VCaP (cell line): ENCODE data around the gene ARVCF.

Experiments
- H3K27ac ChIP-seq: fragments of 450-650 bp; 2 replicates; pipeline ENCODE4 v1.5.1; 2017
- TF ChIP-seq, protein P1 (sequence below): fragments of 450-650 bp; conservative IDR thresholded peaks from 2 replicates; pipeline ENCODE4 v1.5.1; 2017; ENCODE audit warnings: mild to moderate bottlenecking, moderate library complexity

ARVCF gene

DNA sequence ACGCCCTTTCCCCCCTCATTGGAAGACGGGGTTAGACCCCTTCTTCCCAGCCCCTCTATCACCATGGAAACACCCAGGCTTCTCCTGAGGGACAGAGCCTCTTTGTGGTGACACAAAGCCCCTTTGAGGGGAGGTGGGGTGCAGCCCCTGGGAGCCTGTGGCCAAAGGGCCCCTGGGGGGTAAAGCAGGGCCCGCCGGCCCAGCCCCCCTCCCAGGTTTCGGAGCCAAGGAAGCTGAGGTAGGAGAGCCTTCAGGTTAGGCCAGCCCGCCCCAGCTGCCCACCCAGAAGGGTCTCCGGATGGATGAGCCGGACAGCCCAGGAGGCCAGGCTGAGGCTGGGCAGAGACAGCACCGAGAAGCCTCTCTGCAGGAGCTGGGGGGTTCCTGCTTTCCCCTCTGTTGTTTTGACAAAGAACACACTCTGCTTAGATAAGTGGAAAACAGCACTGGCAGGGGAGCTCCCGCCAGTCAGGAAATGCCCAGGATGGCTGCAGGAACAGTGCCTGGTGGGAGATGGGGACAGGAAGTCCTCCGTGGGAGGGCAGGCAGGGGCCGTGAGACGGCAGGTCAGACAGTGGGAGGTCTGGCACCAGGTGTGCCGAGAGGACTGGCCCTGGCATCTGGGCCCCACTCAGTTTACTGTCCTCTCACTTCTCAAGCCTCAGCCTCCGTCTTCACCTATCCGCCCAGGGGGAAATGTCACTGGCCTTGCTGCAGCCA is 18.2 kb downstream of the ARVCF start:
- H3K27ac ChIP-seq: no peak overlapping the region; the same call in 1 of the 2 replicates
- TF ChIP-seq, protein P1, sequence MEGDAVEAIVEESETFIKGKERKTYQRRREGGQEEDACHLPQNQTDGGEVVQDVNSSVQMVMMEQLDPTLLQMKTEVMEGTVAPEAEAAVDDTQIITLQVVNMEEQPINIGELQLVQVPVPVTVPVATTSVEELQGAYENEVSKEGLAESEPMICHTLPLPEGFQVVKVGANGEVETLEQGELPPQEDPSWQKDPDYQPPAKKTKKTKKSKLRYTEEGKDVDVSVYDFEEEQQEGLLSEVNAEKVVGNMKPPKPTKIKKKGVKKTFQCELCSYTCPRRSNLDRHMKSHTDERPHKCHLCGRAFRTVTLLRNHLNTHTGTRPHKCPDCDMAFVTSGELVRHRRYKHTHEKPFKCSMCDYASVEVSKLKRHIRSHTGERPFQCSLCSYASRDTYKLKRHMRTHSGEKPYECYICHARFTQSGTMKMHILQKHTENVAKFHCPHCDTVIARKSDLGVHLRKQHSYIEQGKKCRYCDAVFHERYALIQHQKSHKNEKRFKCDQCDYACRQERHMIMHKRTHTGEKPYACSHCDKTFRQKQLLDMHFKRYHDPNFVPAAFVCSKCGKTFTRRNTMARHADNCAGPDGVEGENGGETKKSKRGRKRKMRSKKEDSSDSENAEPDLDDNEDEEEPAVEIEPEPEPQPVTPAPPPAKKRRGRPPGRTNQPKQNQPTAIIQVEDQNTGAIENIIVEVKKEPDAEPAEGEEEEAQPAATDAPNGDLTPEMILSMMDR: no peak

DNA sequence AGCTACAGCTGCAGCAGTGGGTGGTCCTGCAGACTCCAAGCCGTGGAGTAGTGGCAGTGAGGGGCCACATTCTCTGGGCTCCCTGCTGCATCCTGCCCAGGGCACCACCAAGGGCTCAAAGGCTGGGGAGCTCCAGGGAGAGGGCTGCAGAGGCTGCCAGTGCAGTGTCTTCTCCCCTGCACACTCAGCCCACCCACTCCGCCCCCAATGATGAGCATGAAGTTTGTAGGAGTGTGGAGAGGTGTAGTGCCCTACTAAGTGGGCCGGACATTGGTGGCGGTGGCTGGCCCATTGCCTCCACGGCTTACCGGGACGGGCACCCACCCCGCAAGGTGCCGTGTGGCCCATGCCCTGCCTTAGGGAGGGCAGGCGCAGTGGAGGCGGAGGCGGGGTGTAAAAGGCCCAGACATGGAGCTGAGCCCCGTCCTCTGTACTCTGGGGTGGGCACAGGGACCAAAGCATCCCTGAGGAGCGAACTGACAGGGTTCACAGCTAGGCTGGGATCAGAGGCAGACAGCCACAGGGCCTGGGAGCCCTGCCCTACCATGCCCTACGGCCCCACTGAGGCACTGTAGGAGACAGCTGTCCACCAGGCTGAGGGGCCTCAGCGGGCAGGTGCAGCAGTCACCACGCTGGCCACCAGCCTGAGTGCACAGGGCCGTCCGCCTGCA is 18.9 kb downstream of the ARVCF start:
- H3K27ac ChIP-seq: no peak overlapping the region
- TF ChIP-seq, protein P1: no peak

DNA sequence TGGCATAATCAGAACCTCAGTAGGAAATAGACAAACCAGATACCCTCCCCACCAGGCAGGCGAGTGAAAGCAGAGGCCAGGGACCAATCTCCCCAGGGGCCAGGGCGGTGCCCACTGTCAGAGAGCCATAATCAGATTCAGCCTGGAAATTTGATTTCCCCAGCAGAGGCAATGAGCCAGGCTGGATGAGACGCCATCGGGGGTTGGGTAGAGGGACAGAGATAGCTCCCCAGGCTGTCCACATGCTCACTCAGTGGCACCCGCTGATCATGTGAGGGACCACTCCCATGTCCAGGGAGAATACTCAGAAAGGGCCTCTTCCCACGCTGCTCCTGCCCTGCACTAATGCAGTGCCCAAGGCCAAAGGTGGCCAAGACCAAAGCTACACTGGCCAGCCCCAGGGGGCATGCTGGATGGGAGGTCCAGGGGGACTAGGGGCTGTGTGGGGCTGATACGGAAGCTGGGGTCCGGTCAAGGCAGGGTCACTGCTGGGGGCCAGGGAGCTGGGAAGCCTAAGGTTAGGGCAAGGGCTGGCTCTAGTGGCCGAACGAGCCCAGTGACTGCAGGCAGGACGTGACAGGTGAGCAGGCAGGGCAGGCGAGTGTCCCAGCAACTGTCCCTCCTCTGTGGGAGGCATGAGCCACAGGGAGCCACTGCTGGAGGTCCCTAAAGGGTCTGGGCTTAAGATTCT is 19.8 kb downstream of the ARVCF start:
- no peak overlapping the region for H3K27ac ChIP-seq
- TF ChIP-seq, protein P1: no peak

DNA sequence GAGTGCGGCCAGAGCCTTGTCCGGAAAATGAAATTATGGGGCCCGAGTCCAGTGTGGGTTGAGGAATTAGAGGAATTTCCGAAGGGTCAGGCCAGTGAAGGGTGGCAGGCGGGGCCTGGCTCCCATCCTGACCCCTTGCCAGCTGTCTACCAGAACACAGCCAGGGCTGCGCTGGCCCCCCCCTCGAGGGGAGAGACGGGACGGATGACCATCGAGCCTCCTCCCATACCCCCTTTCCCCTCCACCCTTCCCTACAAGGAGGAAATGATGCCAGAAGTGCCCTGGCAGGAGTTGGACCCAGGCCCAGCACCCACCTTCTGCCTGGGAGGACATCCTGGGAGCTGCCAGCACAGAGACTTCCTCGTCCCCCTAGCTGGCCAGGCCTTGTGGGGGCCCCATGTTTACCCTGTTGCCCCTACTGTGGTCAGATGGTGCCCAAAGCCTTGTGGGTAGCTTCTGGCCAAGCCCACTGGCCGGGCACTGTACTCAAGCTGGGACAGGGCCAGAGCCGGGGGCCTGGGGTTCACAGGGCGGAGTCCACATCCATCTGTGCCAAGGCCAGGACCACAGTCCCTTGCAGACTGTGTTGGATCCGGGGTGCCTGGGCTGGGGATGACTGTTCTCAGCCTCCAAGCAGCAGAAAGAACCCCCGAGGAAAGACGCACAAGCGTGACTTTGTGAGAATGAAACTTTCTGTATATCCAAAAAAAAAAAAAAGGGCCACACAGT is 20.8 kb downstream of the ARVCF start:
- H3K27ac ChIP-seq: no peak overlapping the region
- TF ChIP-seq, protein P1: no peak

DNA sequence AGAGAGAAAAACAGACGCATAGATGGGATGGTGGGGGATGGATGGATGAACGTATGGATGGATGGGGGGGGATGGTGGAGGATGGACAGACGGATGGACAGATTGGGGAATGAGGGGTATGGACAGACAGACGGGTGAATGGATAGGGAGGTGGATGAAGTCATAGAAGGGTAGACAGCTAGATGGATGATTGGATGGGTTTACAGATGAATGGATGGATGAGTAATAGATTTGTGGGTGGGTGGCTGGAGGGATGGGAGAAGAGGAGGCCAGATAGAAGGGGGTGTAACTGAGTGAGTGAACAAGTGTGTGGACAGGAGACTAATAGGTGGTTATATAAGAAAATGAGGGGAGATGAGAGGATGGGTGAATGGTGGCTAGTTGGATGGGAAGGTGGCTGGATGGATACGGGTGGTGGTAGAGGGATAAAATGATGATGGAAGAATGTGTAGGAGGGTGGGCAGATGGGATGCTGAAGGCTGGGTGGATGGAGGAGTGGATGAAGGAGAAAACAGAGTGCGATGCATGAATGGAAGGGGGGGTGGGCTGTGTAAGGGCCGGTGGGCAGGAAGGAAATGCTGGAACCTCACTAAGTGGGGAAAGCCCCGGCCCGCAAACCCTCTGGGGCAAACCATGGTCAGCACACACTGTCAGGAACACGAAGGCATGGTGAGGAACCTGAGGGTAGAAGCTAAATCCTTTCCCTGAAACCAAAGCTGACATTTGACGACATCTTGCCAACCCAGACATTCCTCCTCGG is 21.6 kb downstream of the ARVCF start:
- H3K27ac ChIP-seq: no peak overlapping the region

DNA sequence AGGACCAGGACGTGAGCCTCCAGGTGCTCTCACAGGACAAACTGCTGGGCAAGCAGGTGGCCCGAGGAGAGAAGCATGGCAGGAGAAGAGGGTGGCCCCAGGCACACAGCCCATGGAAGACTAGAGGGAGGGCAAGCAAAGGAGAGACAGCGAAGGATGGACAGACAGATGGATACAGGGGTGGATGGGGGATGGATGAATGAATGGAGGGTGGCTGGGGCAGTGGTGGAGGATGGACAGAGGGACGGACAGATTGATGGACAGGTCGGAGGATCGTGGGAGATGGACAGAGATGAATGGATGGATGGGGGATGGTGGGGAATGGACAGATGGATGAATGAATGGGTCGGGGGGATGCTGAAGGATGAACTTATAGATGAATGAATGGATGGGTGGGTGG is 22.7 kb downstream of the ARVCF start:
- TF ChIP-seq, protein P1: no peak
- no peak overlapping the region for H3K27ac ChIP-seq

More for the DNA sequence above, 21.6 kb downstream of the ARVCF start:
- TF ChIP-seq, protein P1: no peak
